GM23248 (cell line): ENCODE measurements around the gene PAN2. TPM values are rescaled to one million over a fixed set of nuclear protein-coding genes. Genes with fewer than 3 reads are reported as not detected.
"Not testable (repeated sequence)": the region's sequence is repeated elsewhere in the genome, so short reads cannot be mapped to it uniquely, and the experiment has no call there.

Source experiments
- DNase-seq: peaks from one replicate; pipeline ENCODE4 v3.0.0-alpha.2; 2015
- H2AFZ ChIP-seq: fragments of 200-600 bp; sonication (generic); 2 replicates; pipeline ENCODE4 v1.6.1; 2016; ENCODE audit warnings: antibody characterized with exemption
- H3F3A ChIP-seq: fragments of 200-600 bp; sonication (generic); 2 replicates; pipeline ENCODE4 v1.6.1; 2016; ENCODE audit warnings: mild to moderate bottlenecking, antibody characterized with exemption, mixed run types; ENCODE audit not compliant: insufficient read depth
- H3K27ac ChIP-seq: fragments of 200-600 bp; sonication (generic); 2 replicates; pipeline ENCODE4 v1.5.1; 2016; ENCODE audit warnings: mild to moderate bottlenecking
- H3K27me3 ChIP-seq: fragments of 200-600 bp; sonication (generic); replicated peaks from 2 replicates; pipeline ENCODE4 v1.6.1; 2016; ENCODE audit warnings: mild to moderate bottlenecking; ENCODE audit not compliant: insufficient read depth
- H3K36me3 ChIP-seq: fragments of 200-600 bp; sonication (generic); 2 replicates; pipeline ENCODE4 v1.6.1; 2016; ENCODE audit warnings: low read depth, mild to moderate bottlenecking
- H3K4me1 ChIP-seq: fragments of 200-600 bp; sonication (generic); 2 replicates; pipeline ENCODE4 v1.6.1; 2016; ENCODE audit warnings: mild to moderate bottlenecking; ENCODE audit not compliant: insufficient read depth
- H3K4me2 ChIP-seq: fragments of 200-600 bp; sonication (generic); one replicate; pipeline ENCODE4 v1.6.1; 2016; ENCODE audit warnings: mild to moderate bottlenecking; ENCODE audit not compliant: unreplicated experiment
- H3K4me3 ChIP-seq: fragments of 200-600 bp; sonication (generic); 2 replicates; pipeline ENCODE4 v1.5.1; 2016; ENCODE audit warnings: mild to moderate bottlenecking
- H3K79me2 ChIP-seq: fragments of 200-600 bp; sonication (generic); 2 replicates; pipeline ENCODE4 v1.6.1; 2016; ENCODE audit warnings: mild to moderate bottlenecking; ENCODE audit not compliant: insufficient read depth
- H3K9ac ChIP-seq: fragments of 200-600 bp; sonication (generic); 2 replicates; pipeline ENCODE4 v1.6.1; 2016; ENCODE audit warnings: mild to moderate bottlenecking
- H3K9me2 ChIP-seq: fragments of 200-600 bp; sonication (generic); 2 replicates; pipeline ENCODE4 v1.6.1; 2016; ENCODE audit warnings: mixed run types, mild to moderate bottlenecking, moderate library complexity; ENCODE audit not compliant: insufficient read depth
- H3K9me3 ChIP-seq: fragments of 200-600 bp; sonication (generic); one replicate; pipeline ENCODE4 v1.6.1; 2017; ENCODE audit warnings: low read depth
- H4K20me1 ChIP-seq: fragments of 200-600 bp; sonication (generic); 2 replicates; pipeline ENCODE4 v1.6.0; 2016; ENCODE audit not compliant: insufficient read depth
- EZH2 ChIP-seq: fragments of 200-600 bp; sonication (generic); IDR thresholded peaks from 2 replicates; pipeline ENCODE4 v1.6.1; 2018; ENCODE audit warnings: antibody characterized with exemption, mild to moderate bottlenecking; ENCODE audit not compliant: insufficient read depth, poor library complexity, severe bottlenecking
- EZH2phosphoT487 ChIP-seq: fragments of 200-600 bp; sonication (generic); IDR thresholded peaks from 2 replicates; pipeline ENCODE4 v1.6.1; 2018; ENCODE audit warnings: antibody characterized with exemption, moderate library complexity, mild to moderate bottlenecking, low read depth; ENCODE audit not compliant: insufficient read depth
- WGBS, 2 experiments: methylation state at CpG; one replicate each; pipeline ENCODE4 v1.1.6; 2015 to 2017; ENCODE audit warnings: low lambda C conversion rate in 2 of 2, low coverage in 1 of 2; ENCODE audit errors: missing lambda C conversion rate in 2 of 2; 5-methylcytosine and 5-hydroxymethylcytosine counted together
- in situ Hi-C: fragments of 300-500 bp; cut with MboI; formaldehyde crosslinking; loops from 2 replicates; pipeline ENCODE4 v1.15.0; 2020
- polyA plus RNA-seq: library from polyadenylated mRNA; unstranded; fragments of >200 nt; fragmentation: Nextera tagmentation; extraction: Ambion mirVana; gene quantifications from 2 replicates; pipeline ENCODE4 v1.2.1, GENCODE V29; 2016
- total RNA-seq: library from RNA; depleted of rRNA; stranded (reverse); fragments of >200 nt; shearing (Covaris generic); gene quantifications from 2 replicates; pipeline ENCODE4 v1.2.3, GENCODE V29; 2014

Gene PAN2
- total and polyA plus RNA-seq, 2 experiments from 2014 or later: 9.1 to 20.2 TPM

- Histone ChIP-seq H3K4me2 (peak overlapping the region; percentile 96), H2AFZ (peak overlapping the region; percentile 72), H3K36me3 (peaks cover 23% of the 10 kb centered on the region), H3K27me3 (no peaks in the 10 kb centered on the region), H3K9ac (peak overlapping the region; percentile 93), H3K4me1 (peaks cover 23% of the 10 kb centered on the region), H4K20me1 (0 out of 2 replicates have a peak, but pooled peaks cover 5% of the 10 kb centered on the region), H3K9me2 (no peaks in the 10 kb centered on the region), H3K79me2 (peaks cover 50% of the 10 kb centered on the region), H3K4me3 (peak overlapping the region; percentile 87), H3K9me3 (no peaks in the 10 kb centered on the region), H3K27ac (peak overlapping the region; percentile 81), H3F3A (peaks cover 18% of the 10 kb centered on the region)
- DNase-seq: peak; percentile 90
- TF ChIP-seq EZH2phosphoT487 (no peak), EZH2 (no peak)
- in situ Hi-C loops: no loop called here
- WGBS, 2 experiments: 0 to 3% methylated on average over 1 of the region's 1 CpG
Measured at GRCh38 chr12:56358836-56359532, 25.2 kb upstream of the PAN2 start.

- H3K27me3 ChIP-seq: no peaks in the 10 kb centered on the region
- H3K9me3 ChIP-seq: no peaks in the 10 kb centered on the region
- TF ChIP-seq EZH2 (no peak), EZH2phosphoT487 (no peak)
- no peak overlapping the region for H3K27ac ChIP-seq
- H3K4me2 ChIP-seq: no peak overlapping the region
- no peaks in the 10 kb centered on the region for H3K4me1 ChIP-seq
- no peak overlapping the region for H2AFZ ChIP-seq
- no peaks in the 10 kb centered on the region for H3K9me2 ChIP-seq
- H3K4me3 ChIP-seq: no peak overlapping the region
- no peaks in the 10 kb centered on the region for H3F3A ChIP-seq
- H3K9ac ChIP-seq: no peak overlapping the region
- in situ Hi-C loops: no loop called here
- DNase-seq: no peak
- WGBS, 2 experiments: 66 to 89% methylated on average over 2 of the region's 2 CpGs
- no peaks in the 10 kb centered on the region for H4K20me1 ChIP-seq
- peaks cover 81% of the 10 kb centered on the region for H3K36me3 ChIP-seq
- H3K79me2 ChIP-seq: peaks cover 19% of the 10 kb centered on the region
Measured at GRCh38 chr12:56351325-56351724, 17.5 kb upstream of the PAN2 start.

GRCh38 chr12:56350662-56351061 is 16.9 kb upstream of the PAN2 start:
- DNase-seq: no peak
- H4K20me1 ChIP-seq: no peaks in the 10 kb centered on the region
- H2AFZ ChIP-seq: no peak overlapping the region
- H3K4me3 ChIP-seq: no peak overlapping the region
- H3K79me2 ChIP-seq: peaks cover 13% of the 10 kb centered on the region
- H3K4me2 ChIP-seq: no peak overlapping the region
- WGBS, 2 experiments: 69 to 80% methylated on average over 2 of the region's 2 CpGs
- H3K9me3 ChIP-seq: no peaks in the 10 kb centered on the region
- TF ChIP-seq EZH2: no peak
- TF ChIP-seq EZH2phosphoT487: no peak
- peaks cover 75% of the 10 kb centered on the region for H3K36me3 ChIP-seq
- no peaks in the 10 kb centered on the region for H3K27me3 ChIP-seq
- H3K4me1 ChIP-seq: no peaks in the 10 kb centered on the region
- H3F3A ChIP-seq: no peaks in the 10 kb centered on the region
- no peak overlapping the region for H3K9ac ChIP-seq
- H3K9me2 ChIP-seq: no peaks in the 10 kb centered on the region
- in situ Hi-C loops: no loop called here
- no peak overlapping the region for H3K27ac ChIP-seq

- 64 to 70% methylated on average over 5 of the region's 5 CpGs for WGBS, 2 experiments
- Histone ChIP-seq H3K4me3 (no peak overlapping the region), H3K4me2 (no peak overlapping the region), H3K27me3 (no peaks in the 10 kb centered on the region), H3F3A (peaks cover 4% of the 10 kb centered on the region; the same call in 1 of the 2 replicates), H2AFZ (no peak overlapping the region), H3K36me3 (peaks cover 59% of the 10 kb centered on the region), H3K27ac (no peak overlapping the region), H3K4me1 (no peaks in the 10 kb centered on the region), H3K9me2 (no peaks in the 10 kb centered on the region), H3K9me3 (no peaks in the 10 kb centered on the region), H3K79me2 (peaks cover 4% of the 10 kb centered on the region; the same call in 1 of the 2 replicates), H3K9ac (no peak overlapping the region), H4K20me1 (no peaks in the 10 kb centered on the region)
- TF ChIP-seq EZH2phosphoT487 (no peak), EZH2 (no peak)
- in situ Hi-C loops: no loop called here
- no peak for DNase-seq
Measured at GRCh38 chr12:56348776-56349175, 15.0 kb upstream of the PAN2 start.

- H3K9me2 ChIP-seq, H3K4me3 ChIP-seq, H3K4me2 ChIP-seq, DNase-seq, H3K27ac ChIP-seq, H3K79me2 ChIP-seq, in situ Hi-C loops, H3K4me1 ChIP-seq, H3K9me3 ChIP-seq, H2AFZ ChIP-seq, H3K27me3 ChIP-seq, H3K9ac ChIP-seq, H4K20me1 ChIP-seq: not testable (repeated sequence)
- Histone ChIP-seq H3F3A (peaks cover 12% of the 10 kb centered on the region), H3K36me3 (peaks cover 55% of the 10 kb centered on the region)
- WGBS, 2 experiments: 85 to 86% methylated on average over 9 of the region's 9 CpGs
Measured at GRCh38 chr12:56347255-56347654, 13.5 kb upstream of the PAN2 start.
